ENCODE data around the gene HK1.

Gene HK1

GRCh38 chr10:69382382-69383117, 104.3 kb downstream of the HK1 start:
- DNase-seq = no peak

- DNase-seq = no peak
Observed at GRCh38 chr10:69383558-69383957, 105.3 kb downstream of the HK1 start.

GRCh38 chr10:69384320-69384719, 106.0 kb downstream of the HK1 start:
- no peak for DNase-seq

GRCh38 chr10:69385454-69386350, 107.4 kb downstream of the HK1 start:
- DNase-seq = no peak

GRCh38 chr10:69387500-69387899, 109.2 kb downstream of the HK1 start:
- no peak for DNase-seq

- DNase-seq = no peak
Observed at GRCh38 chr10:69388488-69388887, 110.2 kb downstream of the HK1 start.

- DNase-seq = no peak
Observed at GRCh38 chr10:69389827-69390490, 111.7 kb downstream of the HK1 start.

- no peak for DNase-seq
Observed at GRCh38 chr10:69391158-69391557, 112.9 kb downstream of the HK1 start.

- no peak for DNase-seq
Observed at GRCh38 chr10:69392481-69393000, 114.2 kb downstream of the HK1 start.

- DNase-seq = no peak
Observed at GRCh38 chr10:69394020-69394419, 115.7 kb downstream of the HK1 start.

GRCh38 chr10:69397972-69398371, 119.7 kb downstream of the HK1 start:
- no peak for DNase-seq

- DNase-seq = no peak
Observed at GRCh38 chr10:69398466-69398865, 120.2 kb downstream of the HK1 start.

GRCh38 chr10:69400936-69401335, 122.6 kb downstream of the HK1 start:
- DNase-seq = no peak

- DNase-seq = no peak
Observed at GRCh38 chr10:69401416-69401815, 123.1 kb downstream of the HK1 start.

- no peak for DNase-seq
Observed at GRCh38 chr10:69402386-69402785, 124.1 kb downstream of the HK1 start.

GRCh38 chr10:69403066-69403465, 124.8 kb downstream of the HK1 start:
- DNase-seq = no peak

- no peak for DNase-seq
Observed at GRCh38 chr10:69403519-69403918, 125.2 kb downstream of the HK1 start.

GRCh38 chr10:69404786-69405185, 126.5 kb downstream of the HK1 start:
- DNase-seq = no peak

GRCh38 chr10:69405221-69405620, 126.9 kb downstream of the HK1 start:
- DNase-seq = no peak

- DNase-seq = no peak
Observed at GRCh38 chr10:69406302-69406811, 128.1 kb downstream of the HK1 start.

- DNase-seq = no peak
Observed at GRCh38 chr10:69406816-69407580, 128.7 kb downstream of the HK1 start.

GRCh38 chr10:69407621-69408301, 129.5 kb downstream of the HK1 start:
- DNase-seq = no peak
